Measurements from ENCODE around the gene CNIH3.

CNIH3 gene

DNA sequence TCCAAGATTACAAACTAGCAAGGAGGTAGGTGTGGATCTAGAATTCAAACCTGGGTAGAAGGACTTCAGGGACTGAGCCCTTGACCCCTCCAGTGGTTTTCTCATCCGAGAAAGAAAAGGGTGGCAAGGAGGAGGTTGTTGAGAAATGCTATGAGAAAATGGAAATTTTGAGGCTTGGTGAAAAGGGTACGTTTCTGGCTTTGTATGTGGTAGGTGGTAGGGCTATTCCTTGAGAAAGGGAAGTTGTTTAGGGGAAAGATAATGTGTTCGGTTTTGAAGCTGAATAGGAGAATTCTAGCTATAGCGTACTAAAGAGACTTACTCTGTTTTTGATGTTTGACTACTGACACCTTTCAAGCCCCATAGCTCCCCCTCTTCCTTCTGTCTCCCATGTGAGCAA is 133.8 kb downstream of the CNIH3 start:
- DNase-seq = no peak

DNA sequence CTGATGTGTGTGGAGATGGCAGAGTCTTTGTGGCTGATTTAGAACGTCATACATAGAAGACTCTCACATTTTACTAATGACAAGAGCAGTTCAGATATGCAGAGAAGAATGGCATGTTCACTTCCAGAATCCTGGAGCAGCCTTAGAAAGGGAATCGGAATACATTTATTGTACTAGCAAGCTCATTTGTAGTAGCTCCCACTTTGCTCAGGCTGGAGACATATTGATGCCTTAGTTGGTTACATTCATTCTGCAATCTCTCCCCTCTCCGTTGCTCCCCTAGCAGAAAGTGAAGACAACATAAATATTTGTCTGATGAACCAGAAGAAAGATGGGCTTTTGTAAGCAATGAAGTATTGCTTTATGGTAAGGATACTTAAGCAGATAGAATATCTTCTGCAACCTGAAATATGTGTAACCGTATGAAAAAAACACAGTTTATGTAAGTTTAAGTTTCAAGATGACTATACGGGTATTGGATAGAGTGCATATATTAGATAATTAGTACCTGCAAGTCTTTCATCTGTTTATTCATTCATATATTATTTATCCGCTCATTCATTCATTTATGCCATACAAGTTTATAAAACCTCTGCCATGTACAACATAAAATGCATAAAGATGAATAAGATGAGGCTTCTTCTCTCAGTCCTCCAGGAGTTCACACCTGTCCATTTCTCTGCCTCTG is 135.7 kb downstream of the CNIH3 start:
- no peak for DNase-seq

DNA sequence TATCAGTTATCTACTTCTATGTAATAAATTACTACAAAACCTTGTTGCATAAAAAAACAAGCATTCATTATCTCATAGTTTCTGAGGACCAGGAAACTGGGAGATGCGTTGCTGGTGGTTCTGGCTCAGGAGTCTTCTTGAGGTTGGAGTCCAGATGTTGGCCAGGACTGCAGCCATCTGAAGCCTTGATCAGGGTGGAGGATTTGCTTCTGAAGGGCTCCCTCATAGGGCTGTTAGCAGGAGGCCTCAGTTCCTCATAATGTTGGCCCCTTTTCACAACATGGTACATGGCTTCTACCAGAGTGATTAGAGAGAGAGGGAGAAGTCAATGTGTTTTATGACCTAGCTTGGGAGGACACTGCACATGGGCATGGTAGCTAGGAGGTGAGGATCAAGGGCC is 137.4 kb downstream of the CNIH3 start:
- DNase-seq = no peak

DNA sequence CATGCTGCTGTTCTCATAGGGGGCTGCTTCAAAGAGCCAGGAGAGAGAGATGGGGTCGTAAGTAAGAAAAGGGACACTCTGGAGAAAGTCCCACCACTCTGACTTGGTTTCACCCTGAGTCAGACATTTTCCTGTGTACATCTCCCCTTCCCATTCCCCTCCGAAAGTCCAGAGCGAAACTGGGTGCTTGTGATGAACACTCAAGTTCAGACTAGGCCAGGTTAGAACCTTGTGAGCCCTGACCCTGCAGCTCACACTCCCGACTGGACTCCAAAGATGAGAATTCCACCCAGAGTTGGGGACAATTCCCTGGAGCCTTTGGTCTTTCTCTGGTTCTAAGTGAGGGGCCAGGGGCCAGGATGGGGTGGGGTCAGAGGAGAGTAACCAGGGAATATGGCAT is 139.5 kb downstream of the CNIH3 start:
- DNase-seq = no peak

DNA sequence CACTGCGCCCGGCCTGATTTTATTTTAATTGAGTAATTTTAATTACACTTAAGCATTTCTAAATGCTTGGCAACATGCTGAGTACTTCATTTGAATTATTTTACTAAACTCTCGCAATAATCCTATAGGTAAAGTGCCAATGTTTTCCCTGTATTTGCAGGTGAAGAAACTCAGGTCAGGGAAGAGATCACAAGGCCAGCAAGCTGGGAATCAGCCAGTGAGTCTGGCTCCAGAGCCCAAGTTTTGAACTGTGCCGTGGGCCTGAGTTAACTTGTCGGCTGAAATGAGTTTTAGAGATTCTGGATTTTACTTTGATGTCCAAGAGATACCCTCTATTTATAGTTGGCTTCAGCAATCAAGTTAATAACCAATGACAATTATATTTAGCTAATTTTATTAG is 141.4 kb downstream of the CNIH3 start:
- no peak for DNase-seq

DNA sequence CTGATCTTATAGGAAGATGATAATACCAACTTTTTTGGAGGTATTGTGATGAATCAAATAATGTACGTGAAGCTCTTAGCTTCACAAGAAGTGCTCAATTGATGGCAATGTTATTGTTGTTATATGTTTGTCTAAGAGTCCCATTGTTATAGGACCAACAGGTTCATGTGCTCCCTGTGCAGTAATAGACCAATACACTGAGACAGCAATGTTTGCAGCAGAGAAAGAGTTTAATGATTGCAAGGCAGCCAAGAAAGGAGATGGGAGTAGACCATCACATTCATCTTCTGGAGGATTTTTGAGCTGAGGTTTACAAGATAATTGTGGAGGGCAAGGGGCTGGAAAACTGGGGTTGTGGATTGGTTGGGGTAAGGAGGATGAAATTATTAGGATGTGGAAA is 143.0 kb downstream of the CNIH3 start:
- no peak for DNase-seq

DNA sequence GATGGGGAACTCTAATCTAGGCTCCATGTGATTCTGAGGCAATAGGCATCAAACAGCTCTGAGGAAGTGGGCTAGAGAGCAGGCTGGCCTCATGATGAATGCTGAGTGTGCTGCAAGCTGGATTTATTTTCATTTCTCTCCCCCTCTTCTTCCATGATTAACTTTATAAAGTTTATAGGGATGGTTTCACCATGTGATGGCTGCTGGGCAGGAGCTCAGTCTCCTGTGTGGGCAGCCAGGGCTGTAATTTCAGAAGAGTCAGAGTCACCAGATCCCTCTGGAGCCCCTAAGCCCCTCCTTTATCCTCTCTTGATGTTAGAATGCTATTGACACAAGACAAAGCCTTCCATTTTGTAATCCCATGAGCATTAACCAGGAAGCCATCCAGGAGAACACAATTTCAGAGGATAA is 143.6 kb downstream of the CNIH3 start:
- DNase-seq = no peak

DNA sequence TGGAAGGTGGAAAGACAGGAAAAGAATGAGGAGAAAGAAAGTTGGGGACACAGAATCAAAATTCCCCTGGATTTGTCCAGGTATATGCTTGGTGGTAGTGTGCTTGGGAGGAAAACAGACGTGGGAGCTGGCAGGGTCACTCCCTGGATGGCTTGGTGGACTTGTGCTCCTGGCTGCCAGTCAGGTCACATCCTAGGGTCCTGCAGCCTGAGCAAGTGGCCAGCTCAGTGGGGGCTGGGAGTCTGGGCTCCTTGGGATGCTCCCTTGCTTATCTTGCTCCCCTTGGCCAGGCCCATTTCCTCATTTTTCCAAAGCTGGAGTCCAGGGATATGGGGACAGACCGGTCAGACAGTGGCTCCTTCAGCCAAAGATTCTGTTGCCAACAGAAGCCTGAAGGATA is 144.0 kb downstream of the CNIH3 start:
- DNase-seq = no peak

DNA sequence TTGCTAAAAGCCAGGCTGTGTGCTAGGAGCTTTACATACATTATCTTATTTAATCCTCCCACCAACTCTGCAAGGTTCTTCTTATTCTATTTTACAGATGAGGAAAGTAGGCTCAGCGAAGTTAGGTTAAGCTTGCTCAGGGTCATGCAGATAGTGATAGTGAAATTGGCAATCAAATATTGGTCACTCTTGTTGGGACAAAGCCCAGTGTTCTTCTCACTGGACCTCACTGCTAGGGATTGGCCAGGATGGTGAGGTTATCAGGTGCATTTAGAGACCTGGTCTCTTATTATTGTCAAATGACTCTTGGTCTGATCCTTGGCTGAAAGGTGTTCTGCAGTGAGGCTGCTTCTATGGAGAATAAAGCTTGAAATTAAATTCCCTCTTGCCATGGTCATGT is 145.1 kb downstream of the CNIH3 start:
- DNase-seq = no peak

DNA sequence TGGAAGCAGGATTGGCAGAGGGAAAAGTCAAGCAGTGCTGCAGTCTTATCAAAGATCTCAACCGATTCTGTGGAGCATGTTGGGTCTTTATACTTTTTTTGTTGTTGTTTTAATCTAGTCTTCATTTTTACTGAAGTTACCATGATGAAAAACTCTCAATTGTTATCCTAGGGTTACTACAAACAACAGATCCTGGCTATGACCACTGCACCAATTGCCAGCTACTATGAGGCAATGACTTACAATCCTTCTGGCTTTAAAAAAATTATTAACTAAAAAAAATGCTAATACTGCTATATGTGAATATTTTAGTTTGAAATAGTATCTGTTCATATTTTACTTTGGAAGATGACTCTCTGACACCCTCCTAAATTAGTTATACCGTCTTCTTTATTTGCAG is 145.9 kb downstream of the CNIH3 start:
- DNase-seq = no peak

DNA sequence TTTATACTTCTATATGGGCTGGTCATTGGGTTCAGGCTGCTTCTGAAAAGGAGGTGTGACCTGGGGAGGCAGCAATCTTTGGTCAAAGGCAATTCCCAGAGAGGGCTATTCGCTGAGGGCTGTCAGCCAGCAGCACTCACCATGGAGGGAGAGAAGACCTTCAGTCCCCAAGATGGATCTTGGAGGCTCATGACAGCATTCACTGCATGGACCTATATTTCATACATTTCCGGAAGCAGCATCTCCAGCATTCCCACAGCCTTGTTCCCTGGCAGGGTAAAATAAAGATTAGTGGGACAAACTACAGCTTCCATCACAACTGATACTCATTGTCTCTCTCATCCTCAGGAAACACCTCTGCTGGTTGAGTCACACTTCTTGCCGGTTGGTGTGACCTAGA is 146.6 kb downstream of the CNIH3 start:
- no peak for DNase-seq

DNA sequence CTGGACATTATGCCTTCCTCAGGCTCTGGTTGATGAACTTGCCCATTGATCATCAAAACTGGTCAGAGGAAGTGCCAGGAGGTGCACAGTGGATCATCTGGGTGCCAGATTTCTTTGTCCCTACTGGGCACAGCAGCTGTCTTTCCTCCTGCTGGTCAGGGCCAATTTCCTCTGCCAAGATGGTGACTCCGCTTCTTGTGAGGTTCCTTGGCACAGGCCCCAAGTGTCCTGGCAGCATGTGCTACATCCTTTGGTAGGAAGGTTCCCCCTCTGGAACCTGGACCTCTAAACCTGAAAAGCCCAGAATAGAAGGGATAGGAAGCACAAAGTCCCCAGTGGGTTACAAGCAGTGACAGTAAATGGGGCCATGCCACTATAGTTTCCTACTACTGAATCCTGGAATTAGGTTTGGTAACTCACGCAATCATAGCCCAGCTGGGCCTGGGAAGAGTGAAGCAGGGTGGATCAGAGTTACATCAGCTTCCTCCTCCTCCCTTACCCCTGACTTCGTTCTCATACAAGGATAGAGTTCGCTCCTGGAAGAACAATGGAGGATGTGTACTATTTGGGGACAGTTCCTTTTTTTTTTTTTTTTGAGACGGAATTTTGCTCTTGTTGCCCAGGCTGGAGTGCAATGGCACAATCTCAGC is 147.1 kb downstream of the CNIH3 start:
- no peak for DNase-seq

DNA sequence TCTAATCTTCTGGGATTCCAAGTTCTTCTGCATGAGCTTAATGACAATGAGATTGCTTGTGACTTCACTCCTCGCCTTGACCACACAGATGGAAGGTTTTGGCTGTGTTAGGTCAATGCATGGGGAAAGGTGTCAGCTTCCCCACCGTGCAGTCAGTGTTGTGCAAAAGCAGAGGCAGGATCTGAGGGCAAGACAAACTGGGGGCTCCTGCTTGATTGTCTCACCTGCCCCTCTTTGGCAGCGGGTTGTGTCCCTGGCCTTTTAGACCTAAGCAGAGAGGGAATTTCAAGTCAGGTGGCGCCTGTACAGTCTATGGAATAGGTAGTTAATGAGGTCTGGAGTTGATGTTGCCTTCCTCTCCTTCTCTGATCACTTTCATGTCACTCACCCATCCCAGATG is 150.1 kb downstream of the CNIH3 start:
- no peak for DNase-seq

DNA sequence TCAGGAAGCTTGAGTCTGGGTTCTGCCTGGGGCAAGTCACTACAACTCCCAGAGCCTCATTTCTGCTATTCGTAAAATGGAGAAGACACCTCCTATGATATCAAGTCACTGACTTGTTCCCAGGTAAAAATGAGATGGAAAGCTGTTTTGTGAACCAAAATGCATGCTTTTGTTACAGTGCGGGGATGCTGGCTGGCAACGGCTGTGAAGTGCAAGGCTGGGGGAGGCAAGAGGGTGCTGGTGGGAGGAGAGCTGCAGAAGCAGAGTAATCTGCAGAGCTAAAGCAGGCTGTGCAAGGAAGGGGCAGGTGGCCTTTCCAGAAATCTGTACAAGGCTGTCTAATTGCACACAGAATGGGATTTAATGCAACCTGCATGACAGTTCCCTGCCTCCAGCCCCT is 150.9 kb downstream of the CNIH3 start:
- DNase-seq = no peak

DNA sequence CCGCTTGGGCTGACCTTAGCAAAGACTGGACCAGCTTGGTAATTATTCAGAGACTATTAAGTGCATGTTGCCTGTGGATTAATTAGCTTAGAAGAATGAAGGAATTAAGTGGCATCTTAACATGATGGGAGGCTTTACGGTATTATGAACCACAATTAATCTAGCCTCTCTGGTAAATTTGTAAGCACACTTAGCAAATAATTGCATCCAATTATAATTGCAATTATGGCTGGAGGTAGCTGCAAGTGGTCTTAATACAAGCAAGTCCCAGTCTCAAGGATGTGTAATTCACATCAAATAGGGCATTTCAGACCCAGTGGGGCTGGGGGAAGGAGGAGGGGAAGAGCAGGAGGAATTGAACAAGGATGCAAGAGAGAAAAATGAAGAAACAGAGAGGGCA is 151.6 kb downstream of the CNIH3 start:
- no peak for DNase-seq

DNA sequence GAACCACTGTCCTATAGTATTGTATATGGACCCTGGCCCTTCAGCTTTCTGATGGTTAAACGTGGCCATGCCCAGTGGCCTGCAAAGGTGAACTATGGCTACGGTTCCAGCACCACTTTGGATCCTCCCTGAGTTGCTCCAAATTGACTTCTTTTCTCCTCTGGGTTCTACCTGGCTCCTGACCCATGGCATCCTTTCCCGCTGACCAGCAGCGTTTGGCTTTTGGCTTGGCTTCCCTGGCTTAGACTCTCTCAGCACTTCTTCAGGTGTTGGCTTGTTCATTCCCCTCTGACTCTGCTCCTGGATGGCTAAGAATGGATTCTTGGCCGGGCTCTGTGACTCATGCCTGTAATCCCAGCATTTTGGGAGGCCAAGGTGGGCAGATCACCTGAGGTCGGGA is 152.9 kb downstream of the CNIH3 start:
- no peak for DNase-seq

DNA sequence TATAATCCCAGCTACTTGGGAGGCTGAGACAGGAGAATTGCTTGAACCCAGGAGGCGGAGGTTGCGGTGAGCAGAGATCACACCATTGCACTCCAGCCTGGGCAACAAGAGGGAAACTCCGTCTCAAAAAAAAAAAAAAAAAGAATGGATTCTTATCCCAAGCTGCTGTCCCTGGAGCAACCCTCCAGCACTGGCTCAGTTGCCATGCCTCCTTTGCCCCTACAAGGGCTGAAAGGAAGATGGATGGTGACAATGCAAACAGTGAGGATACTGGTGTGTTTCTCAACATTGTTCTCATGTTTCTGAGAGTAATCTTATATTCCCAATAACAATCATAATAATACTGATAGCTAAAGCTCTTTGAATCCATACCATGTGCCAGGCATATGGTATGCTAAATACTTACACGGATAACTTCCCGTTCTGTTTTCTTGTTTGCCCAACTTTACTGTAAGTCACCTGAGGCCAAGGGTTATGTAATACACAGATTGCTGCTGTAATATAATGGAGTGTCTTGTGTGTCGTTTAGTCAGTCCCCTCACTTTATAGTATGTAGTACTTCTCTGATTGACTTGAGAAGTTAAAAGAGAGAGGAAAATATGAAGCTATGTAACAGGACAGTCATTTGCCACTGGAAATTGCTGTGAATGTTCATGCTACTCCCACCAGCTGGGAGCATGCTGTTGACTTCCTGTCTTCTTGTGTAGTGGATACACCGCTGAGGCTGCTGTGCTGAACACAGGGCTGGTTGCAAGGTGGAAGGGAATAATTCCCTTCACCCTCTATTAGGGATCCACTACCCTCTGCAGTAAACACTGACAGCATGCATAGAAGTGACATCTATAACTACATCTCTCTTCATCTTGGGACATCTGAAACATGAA is 153.6 kb downstream of the CNIH3 start:
- no peak for DNase-seq

DNA sequence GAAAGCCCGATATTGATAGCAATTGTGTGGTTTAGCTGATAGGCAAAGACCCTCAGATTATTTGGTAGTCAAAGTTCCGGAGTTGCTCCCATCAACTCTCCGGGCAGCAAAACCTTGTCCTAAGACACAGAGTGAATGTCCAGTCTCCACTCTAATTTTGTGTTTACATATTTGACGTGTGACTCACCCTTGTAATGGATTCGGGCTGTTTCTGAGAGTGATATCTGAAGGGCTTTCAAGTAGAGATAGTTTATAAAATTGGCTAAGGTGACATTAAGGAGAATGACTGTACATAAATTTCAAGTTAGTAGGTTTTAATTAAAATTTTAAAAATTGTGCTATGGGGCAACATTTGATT is 154.2 kb downstream of the CNIH3 start:
- DNase-seq = no peak

DNA sequence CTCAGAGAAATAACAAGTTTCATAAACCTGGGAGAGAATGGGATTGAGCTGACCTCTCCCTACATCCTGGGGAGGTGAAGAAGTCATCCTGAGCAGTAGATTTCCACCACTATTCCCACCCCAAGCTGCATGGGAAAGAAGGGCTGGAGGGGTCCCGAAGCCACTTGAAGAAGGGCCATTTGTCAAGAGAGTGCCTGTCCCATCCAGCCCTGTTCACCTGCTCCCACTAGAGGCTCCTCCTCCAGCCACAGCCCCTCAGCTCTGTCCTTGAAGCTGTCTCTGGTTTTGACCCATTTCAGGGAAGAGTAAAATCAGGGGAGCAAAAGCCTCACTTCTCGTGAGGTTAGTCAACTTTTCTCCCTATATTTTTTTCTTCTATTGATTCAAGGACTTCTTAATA is 157.5 kb downstream of the CNIH3 start:
- DNase-seq = no peak

DNA sequence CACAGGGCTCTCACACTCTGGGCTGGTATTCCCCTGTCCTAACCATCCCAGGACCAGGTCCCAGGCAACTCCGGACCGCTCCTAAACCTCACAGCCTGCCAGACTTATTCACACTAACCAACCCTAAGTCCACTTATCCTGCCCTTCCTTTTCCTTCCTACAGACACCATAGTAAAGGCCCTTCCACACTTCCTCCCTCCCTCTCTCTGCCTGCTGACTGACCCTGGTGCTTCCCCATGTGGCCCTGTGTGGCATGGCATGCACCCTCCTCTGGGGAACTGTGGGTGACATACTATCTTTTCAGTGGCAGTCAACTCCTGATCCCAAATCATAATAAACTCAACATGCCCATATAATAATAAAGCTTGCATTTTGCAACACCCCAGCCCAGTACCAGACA is 158.3 kb downstream of the CNIH3 start:
- DNase-seq = no peak

DNA sequence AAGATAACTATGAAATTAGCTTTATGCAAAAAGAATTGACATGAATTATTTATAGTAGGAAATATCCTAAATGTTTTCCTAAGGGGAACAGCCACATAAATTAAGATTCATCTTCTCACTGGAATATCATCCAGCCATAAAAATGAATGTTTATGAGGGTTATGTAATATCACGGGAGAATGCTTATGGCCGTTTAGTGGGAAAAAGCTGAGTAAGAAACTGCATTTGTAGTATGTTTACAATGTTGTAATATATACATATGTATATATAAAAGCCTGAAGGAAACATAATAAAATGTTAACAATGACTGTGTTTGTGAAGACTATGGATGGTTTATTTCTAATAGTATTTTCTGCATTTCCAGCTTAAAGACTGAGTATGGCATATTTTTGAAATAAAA is 161.1 kb downstream of the CNIH3 start:
- no peak for DNase-seq

DNA sequence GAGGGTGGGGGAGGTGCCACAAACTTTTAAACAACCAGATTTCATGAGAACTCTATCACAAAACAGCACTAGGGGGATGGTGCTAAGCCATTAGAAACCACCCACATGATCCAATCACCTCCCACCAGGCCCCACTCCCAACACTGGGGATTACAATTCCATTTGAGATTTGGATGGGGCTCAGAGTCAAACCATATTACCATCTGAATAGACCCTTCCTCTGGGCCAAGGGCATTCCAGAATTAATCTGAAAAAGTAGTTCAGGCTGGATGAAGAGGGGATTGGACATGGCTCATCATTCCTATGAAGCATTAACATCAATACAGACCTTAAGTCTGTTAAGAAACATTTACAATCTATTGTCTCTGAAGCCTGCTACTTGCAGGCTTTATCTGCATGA is 163.4 kb downstream of the CNIH3 start:
- no peak for DNase-seq

DNA sequence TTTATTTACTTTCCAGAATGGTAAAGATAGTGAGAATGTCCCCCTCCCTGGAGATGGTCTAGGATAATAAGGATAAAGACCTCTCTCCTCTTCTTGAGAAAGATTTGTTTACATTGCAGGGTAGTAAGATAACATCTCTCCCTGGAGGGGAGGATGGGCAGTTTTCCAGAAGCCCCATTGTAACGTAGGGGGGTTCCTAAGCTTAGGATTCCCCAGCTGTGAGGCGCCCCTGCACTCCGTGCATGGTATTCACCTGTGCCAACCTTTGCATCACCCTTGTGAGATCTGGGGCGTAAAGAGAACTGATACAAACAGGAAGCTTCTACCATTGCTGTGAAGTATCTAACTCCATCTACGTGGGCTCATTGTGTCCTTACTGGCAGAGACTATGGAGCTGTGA is 164.6 kb downstream of the CNIH3 start:
- DNase-seq = no peak

DNA sequence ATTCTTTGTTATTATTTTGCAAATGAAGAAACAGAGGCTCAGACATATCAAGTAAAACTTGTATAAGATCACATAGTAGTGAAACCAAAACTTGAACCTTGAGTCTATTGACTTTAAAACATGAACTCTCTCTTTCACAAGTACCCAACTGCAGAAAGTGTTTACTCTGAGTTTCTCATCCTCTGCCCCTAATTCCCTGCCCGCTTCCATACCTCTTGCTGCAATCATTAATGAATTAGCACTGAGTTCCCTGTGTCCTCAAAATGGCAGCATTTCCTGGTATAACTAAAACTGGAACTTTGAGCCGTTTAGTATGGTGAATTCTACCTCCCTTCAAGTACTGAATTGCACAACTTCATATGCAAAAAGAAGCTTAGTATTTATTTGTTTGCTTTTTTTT is 165.7 kb downstream of the CNIH3 start:
- no peak for DNase-seq
